HG02970 (cell line): ENCODE measurements around the gene SMOC1.

Experiments
- ATAC-seq: cut with Tn5 transposase; IDR thresholded peaks from one replicate; pipeline ENCODE4 v1.9.1; 2021; ENCODE audit warnings: mild to moderate bottlenecking, moderate library complexity, moderate number of reproducible peaks; ENCODE audit not compliant: unreplicated experiment, low FRiP score

SMOC1 gene

GRCh38 chr14:69937367-69938081 is 58.3 kb downstream of the SMOC1 start:
- ATAC-seq: no peak

- no peak for ATAC-seq
These were observed 59.5 kb downstream of the SMOC1 start for GRCh38 chr14:69938751-69939150.

- ATAC-seq: no peak
These were observed 62.8 kb downstream of the SMOC1 start for GRCh38 chr14:69941768-69942742.

- ATAC-seq: no peak
These were observed 64.0 kb downstream of the SMOC1 start for GRCh38 chr14:69943084-69943780.

GRCh38 chr14:69945347-69945746 is 66.1 kb downstream of the SMOC1 start:
- ATAC-seq: no peak

- no peak for ATAC-seq
These were observed 66.7 kb downstream of the SMOC1 start for GRCh38 chr14:69945912-69946311.

GRCh38 chr14:69948351-69948750 is 69.1 kb downstream of the SMOC1 start:
- ATAC-seq: no peak

GRCh38 chr14:69951263-69951662 is 72.0 kb downstream of the SMOC1 start:
- no peak for ATAC-seq

- ATAC-seq: no peak
These were observed 72.7 kb downstream of the SMOC1 start for GRCh38 chr14:69951935-69952334.

- ATAC-seq: no peak
These were observed 74.2 kb downstream of the SMOC1 start for GRCh38 chr14:69953266-69953915.

GRCh38 chr14:69955855-69956845 is 76.9 kb downstream of the SMOC1 start:
- ATAC-seq: no peak

GRCh38 chr14:69956970-69957369 is 77.8 kb downstream of the SMOC1 start:
- ATAC-seq: no peak

GRCh38 chr14:69957986-69958385 is 78.8 kb downstream of the SMOC1 start:
- no peak for ATAC-seq

- no peak for ATAC-seq
These were observed 79.9 kb downstream of the SMOC1 start for GRCh38 chr14:69959136-69959535.

GRCh38 chr14:69960296-69960695 is 81.1 kb downstream of the SMOC1 start:
- no peak for ATAC-seq

GRCh38 chr14:69963966-69964365 is 84.8 kb downstream of the SMOC1 start:
- ATAC-seq: no peak

- no peak for ATAC-seq
These were observed 85.6 kb downstream of the SMOC1 start for GRCh38 chr14:69964841-69965240.

GRCh38 chr14:69968132-69968531 is 88.9 kb downstream of the SMOC1 start:
- no peak for ATAC-seq

- no peak for ATAC-seq
These were observed 89.5 kb downstream of the SMOC1 start for GRCh38 chr14:69968681-69969080.
